Measurements from ENCODE around the gene KIAA0513. TPM values are rescaled to one million over a fixed set of nuclear protein-coding genes. Genes with fewer than 3 reads are reported as not detected.

KIAA0513 gene
- total and polyA plus RNA-seq, 2 of the 13 experiments (the other 11 are each of a cell fraction or from before 2014, with no cell fraction given) = 1.8 TPM

DNA sequence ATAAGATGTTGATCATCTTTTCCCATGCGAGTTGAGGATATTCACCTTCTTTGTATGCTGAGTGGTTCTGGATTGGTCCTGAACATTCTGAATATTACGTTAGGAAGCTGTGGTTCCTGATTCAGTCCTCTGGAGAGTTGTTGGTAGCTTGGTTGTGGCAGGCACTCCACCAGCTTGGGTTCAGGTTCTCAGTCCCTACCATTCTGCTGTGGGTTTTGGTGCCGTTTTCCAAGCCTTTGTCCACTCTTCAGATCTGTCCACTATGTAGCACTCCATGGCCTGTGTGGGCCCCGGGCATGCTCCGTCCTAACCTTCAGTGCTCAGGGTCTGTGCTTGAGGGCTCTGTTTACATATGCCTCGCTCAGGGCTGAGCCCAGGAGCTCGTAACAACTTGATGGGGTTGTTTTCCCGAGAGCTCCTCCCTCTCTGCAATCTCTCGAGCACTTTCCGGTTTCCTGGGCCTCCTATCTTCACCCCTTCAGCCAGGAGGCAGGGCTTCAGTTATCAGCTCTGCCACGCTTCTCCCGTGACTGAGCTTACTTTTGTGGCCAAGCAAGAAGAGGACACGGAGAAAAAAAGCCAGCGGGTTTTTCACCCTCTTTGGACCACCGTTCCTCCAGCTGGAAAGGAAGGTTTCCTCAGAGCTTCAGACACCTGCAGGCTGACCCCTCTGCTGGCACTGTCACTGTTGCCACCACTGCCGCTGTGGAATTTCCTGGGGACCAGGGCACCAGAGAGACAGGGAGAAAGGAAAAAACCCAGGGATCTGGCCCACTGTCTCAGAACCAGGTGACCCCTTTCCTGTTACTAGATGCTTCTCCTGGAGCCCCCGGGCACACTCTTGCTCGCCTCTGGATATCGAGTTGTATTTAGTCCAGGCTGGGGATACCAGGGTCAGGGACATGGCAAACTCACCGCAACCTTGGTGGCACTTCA, 19.6 kb downstream of the KIAA0513 start (continued):
- TF ChIP-seq, protein P1, sequence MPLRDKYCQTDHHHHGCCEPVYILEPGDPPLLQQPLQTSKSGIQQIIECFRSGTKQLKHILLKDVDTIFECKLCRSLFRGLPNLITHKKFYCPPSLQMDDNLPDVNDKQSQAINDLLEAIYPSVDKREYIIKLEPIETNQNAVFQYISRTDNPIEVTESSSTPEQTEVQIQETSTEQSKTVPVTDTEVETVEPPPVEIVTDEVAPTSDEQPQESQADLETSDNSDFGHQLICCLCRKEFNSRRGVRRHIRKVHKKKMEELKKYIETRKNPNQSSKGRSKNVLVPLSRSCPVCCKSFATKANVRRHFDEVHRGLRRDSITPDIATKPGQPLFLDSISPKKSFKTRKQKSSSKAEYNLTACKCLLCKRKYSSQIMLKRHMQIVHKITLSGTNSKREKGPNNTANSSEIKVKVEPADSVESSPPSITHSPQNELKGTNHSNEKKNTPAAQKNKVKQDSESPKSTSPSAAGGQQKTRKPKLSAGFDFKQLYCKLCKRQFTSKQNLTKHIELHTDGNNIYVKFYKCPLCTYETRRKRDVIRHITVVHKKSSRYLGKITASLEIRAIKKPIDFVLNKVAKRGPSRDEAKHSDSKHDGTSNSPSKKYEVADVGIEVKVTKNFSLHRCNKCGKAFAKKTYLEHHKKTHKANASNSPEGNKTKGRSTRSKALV (CRISPR knock-in tag; IDR thresholded peaks at IDR 0.05) = 0 out of 2 replicates have a peak, but pooled peaks have one; percentile 58
- TF ChIP-seq, protein P2, sequence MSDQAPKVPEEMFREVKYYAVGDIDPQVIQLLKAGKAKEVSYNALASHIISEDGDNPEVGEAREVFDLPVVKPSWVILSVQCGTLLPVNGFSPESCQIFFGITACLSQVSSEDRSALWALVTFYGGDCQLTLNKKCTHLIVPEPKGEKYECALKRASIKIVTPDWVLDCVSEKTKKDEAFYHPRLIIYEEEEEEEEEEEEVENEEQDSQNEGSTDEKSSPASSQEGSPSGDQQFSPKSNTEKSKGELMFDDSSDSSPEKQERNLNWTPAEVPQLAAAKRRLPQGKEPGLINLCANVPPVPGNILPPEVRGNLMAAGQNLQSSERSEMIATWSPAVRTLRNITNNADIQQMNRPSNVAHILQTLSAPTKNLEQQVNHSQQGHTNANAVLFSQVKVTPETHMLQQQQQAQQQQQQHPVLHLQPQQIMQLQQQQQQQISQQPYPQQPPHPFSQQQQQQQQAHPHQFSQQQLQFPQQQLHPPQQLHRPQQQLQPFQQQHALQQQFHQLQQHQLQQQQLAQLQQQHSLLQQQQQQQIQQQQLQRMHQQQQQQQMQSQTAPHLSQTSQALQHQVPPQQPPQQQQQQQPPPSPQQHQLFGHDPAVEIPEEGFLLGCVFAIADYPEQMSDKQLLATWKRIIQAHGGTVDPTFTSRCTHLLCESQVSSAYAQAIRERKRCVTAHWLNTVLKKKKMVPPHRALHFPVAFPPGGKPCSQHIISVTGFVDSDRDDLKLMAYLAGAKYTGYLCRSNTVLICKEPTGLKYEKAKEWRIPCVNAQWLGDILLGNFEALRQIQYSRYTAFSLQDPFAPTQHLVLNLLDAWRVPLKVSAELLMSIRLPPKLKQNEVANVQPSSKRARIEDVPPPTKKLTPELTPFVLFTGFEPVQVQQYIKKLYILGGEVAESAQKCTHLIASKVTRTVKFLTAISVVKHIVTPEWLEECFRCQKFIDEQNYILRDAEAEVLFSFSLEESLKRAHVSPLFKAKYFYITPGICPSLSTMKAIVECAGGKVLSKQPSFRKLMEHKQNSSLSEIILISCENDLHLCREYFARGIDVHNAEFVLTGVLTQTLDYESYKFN (CRISPR knock-in tag; conservative IDR thresholded peaks at IDR 0.05) = 0 out of 2 replicates have a peak, but pooled peaks have one; percentile 30
- TF ChIP-seq, protein P3, sequence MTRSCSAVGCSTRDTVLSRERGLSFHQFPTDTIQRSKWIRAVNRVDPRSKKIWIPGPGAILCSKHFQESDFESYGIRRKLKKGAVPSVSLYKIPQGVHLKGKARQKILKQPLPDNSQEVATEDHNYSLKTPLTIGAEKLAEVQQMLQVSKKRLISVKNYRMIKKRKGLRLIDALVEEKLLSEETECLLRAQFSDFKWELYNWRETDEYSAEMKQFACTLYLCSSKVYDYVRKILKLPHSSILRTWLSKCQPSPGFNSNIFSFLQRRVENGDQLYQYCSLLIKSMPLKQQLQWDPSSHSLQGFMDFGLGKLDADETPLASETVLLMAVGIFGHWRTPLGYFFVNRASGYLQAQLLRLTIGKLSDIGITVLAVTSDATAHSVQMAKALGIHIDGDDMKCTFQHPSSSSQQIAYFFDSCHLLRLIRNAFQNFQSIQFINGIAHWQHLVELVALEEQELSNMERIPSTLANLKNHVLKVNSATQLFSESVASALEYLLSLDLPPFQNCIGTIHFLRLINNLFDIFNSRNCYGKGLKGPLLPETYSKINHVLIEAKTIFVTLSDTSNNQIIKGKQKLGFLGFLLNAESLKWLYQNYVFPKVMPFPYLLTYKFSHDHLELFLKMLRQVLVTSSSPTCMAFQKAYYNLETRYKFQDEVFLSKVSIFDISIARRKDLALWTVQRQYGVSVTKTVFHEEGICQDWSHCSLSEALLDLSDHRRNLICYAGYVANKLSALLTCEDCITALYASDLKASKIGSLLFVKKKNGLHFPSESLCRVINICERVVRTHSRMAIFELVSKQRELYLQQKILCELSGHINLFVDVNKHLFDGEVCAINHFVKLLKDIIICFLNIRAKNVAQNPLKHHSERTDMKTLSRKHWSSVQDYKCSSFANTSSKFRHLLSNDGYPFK (CRISPR knock-in tag; IDR thresholded peaks at IDR 0.05; ENCODE audit: borderline replicate concordance) = 0 out of 2 replicates have a peak, but pooled peaks have one; percentile 17
- TF ChIP-seq TBX2 (CRISPR knock-in tag; IDR thresholded peaks at IDR 0.05; ENCODE audit: borderline replicate concordance) (0 out of 2 replicates have a peak, but pooled peaks have one; percentile 43), SNAPC2 (CRISPR knock-in tag; IDR thresholded peaks at IDR 0.05) (0 out of 2 replicates have a peak, but pooled peaks have one; percentile 38), HCFC1 (IDR thresholded peaks at IDR 0.05; ENCODE audit: low read depth, low read length) (no peak), YEATS4 (CRISPR knock-in tag; IDR thresholded peaks at IDR 0.05; ENCODE audit: borderline replicate concordance) (peak; percentile 46; the same call in 1 of the 2 replicates), AHR (CRISPR knock-in tag; IDR thresholded peaks at IDR 0.05) (no peak), GABPA (IDR thresholded peaks at IDR 0.05; ENCODE audit: low read depth, low read length) (no peak), GABPA (CRISPR knock-in tag; IDR thresholded peaks at IDR 0.05; ENCODE audit: low read depth) (0 out of 2 replicates have a peak, but pooled peaks have one; percentile 30)
- TF ChIP-seq, protein P4, sequence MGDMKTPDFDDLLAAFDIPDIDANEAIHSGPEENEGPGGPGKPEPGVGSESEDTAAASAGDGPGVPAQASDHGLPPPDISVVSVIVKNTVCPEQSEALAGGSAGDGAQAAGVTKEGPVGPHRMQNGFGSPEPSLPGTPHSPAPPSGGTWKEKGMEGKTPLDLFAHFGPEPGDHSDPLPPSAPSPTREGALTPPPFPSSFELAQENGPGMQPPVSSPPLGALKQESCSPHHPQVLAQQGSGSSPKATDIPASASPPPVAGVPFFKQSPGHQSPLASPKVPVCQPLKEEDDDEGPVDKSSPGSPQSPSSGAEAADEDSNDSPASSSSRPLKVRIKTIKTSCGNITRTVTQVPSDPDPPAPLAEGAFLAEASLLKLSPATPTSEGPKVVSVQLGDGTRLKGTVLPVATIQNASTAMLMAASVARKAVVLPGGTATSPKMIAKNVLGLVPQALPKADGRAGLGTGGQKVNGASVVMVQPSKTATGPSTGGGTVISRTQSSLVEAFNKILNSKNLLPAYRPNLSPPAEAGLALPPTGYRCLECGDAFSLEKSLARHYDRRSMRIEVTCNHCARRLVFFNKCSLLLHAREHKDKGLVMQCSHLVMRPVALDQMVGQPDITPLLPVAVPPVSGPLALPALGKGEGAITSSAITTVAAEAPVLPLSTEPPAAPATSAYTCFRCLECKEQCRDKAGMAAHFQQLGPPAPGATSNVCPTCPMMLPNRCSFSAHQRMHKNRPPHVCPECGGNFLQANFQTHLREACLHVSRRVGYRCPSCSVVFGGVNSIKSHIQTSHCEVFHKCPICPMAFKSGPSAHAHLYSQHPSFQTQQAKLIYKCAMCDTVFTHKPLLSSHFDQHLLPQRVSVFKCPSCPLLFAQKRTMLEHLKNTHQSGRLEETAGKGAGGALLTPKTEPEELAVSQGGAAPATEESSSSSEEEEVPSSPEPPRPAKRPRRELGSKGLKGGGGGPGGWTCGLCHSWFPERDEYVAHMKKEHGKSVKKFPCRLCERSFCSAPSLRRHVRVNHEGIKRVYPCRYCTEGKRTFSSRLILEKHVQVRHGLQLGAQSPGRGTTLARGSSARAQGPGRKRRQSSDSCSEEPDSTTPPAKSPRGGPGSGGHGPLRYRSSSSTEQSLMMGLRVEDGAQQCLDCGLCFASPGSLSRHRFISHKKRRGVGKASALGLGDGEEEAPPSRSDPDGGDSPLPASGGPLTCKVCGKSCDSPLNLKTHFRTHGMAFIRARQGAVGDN (CRISPR knock-in tag; IDR thresholded peaks at IDR 0.05) = peak; percentile 60
- TF ChIP-seq, protein P5, sequence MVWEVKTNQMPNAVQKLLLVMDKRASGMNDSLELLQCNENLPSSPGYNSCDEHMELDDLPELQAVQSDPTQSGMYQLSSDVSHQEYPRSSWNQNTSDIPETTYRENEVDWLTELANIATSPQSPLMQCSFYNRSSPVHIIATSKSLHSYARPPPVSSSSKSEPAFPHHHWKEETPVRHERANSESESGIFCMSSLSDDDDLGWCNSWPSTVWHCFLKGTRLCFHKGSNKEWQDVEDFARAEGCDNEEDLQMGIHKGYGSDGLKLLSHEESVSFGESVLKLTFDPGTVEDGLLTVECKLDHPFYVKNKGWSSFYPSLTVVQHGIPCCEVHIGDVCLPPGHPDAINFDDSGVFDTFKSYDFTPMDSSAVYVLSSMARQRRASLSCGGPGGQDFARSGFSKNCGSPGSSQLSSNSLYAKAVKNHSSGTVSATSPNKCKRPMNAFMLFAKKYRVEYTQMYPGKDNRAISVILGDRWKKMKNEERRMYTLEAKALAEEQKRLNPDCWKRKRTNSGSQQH (CRISPR knock-in tag; IDR thresholded peaks at IDR 0.05; ENCODE audit: low read depth) = 0 out of 2 replicates have a peak, but pooled peaks have one; percentile 30

All from HepG2 (cell line).